Erythroblast (primary cell): Measurements from ENCODE around the gene TMC5.

ENCODE experiments used
- GATA1 ChIP-seq: IDR thresholded peaks from 2 replicates; pipeline ENCODE4 v1.6.1; 2011; ENCODE audit warnings: low read depth, mild to moderate bottlenecking, control low read depth, low read length, moderate library complexity
- POLR2A ChIP-seq: IDR thresholded peaks from 2 replicates; pipeline ENCODE4 v1.6.1; 2011; ENCODE audit warnings: mild to moderate bottlenecking, low read length

GRCh38 chr16:19419698-19420075 is 2.0 kb downstream of the TMC5 start:
- TF ChIP-seq GATA1 (no peak), POLR2A (no peak)
